ENCODE results near the gene PHF13.
"Not testable (repeated sequence)": the region's sequence is repeated elsewhere in the genome, so short reads cannot be mapped to it uniquely, and the experiment has no call there.

PHF13 gene

DNA sequence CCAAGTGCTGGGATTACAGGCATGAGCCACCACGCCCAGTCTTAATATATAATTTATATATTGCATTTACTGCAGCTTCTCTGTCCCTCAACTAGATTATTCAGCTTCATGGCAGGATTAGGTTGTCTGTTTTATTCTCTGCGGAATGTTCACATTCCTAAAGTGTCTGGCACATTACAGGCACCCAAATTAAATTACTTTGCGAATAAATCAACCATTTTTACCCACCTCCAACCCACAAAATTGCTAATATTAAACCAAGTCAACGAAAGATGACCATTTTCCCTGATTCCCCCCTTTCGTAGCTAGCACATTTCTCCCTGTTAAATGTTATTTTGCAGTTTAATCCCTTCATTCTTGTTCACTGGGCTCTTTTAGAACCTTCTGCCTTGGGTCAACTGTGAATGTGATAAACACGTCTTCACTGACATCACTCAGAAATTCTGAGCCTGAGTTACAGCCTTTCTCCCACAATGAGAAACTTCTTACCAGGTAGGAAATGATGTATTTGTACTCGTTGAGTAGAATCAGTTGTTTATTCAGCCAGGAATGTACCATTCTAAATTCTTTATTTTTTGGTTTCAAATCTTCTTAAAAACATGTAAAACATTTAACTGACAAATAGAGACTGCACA is 47.0 kb downstream of the PHF13 start:
- DNase-seq (ENCODE audit: low read depth in 2 of 2): no peak

DNA sequence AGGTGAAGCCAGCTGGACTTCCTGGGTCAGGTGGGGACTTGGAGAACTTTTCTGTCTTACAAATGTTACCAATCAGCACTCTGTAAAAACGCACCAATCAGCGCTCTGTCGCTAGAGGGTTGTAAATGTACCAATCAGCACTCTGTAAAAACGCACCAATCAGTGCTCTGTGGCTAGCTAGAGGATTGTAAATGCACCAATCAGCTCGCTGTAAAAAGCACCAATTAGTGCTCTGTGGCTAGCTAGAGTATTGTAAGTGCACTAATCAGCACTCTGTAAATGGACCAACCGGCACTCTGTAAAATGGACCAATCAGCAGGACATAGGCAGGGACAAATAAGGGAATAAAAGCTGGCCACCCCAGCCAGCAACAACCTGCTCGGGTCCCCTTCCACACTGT is 48.9 kb downstream of the PHF13 start:
- not testable (repeated sequence) for DNase-seq (ENCODE audit: low read depth in 2 of 2)

DNA sequence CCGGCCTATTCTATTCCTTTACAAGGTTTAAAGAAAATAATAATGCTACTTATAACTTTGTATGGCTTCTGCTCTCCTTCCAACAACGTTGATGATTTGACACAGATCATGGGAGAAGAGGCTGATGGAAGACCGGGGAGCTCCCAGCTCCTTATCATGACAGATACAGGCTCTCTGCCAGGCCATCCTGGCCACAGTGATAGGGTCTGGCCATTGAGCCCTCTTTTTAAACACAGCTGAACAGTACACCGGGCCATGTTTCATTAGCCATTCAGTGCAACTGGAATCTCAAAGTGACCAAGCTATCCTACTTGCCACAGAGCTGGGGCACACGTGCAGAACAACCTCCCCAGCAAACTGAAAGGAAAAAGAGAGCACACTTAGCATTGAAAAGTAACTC is 53.2 kb downstream of the PHF13 start:
- no peak for DNase-seq (ENCODE audit: low read depth in 2 of 2)

DNA sequence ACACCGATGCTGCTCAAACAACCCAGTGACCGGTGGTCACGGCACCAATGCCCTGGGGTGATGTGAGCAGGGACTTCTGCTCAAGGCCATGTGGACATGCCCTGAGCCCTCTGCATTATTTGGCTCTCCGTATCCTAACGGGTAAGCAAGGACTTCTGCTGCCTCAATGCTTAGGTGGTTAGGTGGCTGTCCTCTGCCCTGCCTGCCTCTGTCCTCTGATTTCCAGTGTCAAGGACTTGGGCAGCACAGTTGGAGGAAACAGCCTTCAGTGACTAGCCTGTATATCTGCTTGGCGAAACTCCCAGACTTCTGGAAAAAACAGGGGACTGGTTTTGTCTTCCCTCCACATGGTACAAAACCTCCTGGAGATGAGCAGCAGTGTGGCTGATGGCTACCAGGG is 53.6 kb downstream of the PHF13 start:
- no peak for DNase-seq (ENCODE audit: low read depth in 2 of 2)

DNA sequence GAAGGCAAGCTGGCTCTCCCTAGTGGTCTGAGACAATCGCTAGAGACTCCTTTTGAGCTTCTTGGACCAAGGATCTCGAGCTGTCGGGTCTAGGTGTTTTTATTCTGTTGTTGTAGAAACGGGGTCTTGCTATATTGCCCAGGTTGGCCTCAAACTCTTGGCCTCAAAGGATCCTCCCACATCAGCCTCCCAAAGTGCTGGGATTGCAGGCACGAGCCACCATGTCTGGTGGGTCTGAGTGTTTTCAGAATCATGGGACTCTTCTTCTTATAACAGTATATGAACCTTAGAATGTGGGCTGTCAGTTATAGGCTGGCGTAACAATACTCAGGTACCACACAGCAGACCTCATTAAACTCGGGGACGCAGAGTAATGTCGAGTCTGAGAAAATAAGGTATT is 55.0 kb downstream of the PHF13 start:
- DNase-seq (ENCODE audit: low read depth in 2 of 2): no peak

DNA sequence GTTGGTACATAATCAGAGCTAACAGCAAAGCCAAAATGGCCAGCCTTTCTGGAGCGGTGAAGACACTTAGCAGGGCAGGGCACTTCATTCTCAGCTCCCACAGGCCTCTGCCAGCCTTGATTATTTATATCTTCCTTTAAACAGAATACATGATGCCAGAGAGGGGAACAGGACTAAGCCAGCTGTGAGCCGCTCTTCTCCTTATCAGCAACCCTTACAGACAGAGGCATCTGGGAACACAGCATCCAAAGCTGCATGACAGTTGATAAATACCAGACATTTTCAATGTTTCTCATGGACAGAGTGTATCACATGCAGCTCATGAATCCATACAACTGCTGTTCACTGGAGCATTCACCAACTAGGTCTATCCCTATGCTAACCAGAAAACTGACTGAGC is 59.0 kb downstream of the PHF13 start:
- no peak for DNase-seq (ENCODE audit: low read depth in 2 of 2)
